K562 treated with DMSO at 1 percent for 48 hours (cell line): ENCODE data around the gene RFC3. TPM values are rescaled to one million over a fixed set of nuclear protein-coding genes. Genes with fewer than 3 reads are reported as not detected.

Source experiments
- total RNA-seq: library from RNA; unstranded; fragments of 300-600 nt; gene quantifications from 2 replicates; pipeline ENCODE4 v1.2.3, GENCODE V29; 2022; ENCODE audit warnings: low replicate concordance; ENCODE audit errors: extremely low read depth

Gene RFC3, protein sequence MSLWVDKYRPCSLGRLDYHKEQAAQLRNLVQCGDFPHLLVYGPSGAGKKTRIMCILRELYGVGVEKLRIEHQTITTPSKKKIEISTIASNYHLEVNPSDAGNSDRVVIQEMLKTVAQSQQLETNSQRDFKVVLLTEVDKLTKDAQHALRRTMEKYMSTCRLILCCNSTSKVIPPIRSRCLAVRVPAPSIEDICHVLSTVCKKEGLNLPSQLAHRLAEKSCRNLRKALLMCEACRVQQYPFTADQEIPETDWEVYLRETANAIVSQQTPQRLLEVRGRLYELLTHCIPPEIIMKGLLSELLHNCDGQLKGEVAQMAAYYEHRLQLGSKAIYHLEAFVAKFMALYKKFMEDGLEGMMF
- total RNA-seq = not detected in 2 replicates

DNA sequence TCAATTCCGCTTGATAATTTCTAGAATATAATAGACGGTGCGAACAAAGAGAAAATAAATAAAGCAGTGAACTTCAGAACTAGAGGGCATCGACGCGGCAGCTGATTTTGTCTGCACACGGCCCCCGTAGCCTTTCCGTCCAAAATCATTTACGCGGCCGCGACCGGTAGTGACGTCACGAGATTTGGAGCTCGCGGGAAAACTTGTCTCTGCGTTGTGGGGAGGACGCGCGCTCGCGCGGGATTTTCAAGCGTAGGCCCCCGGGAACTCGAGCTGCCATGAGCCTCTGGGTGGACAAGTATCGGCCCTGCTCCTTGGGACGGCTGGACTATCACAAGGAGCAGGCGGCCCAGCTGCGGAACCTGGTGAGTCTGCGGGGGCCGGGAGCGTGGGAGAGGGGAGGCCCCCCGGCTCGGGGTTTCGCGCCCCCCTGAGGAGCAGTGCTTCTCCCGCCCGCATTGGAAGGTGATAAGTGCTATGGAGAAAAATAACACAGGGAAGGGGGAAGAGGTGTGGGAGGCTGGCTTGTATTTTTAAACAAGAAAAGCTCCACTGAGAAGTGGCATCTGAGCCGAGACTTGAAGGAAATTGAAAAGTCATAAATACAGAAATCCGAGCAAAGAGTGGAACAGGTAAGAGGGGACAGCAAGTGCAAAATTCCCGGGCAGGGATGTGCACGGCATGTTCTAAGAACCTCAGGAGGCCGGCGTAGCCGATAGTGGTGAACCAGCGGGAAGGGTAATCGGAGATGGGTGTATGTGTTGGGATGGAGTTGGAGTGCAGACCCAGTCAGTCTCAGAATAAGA lies at the start of gene RFC3:
TSS of gene RFC3 (plus strand) at position 249 of the 806 bp plus-strand sequence. CDS start at position 279, 30 bp downstream.

